Neuronal stem cell (in vitro differentiated cells): ENCODE measurements around the gene CELF4.

ENCODE experiments used
- DNase-seq: peaks from one replicate; pipeline ENCODE4 v3.0.0-alpha.2; 2013; ENCODE audit warnings: low spot score
- H2AFZ ChIP-seq: one replicate; pipeline ENCODE4 v1.6.1; 2013; ENCODE audit warnings: mild to moderate bottlenecking, low read length, inconsistent platforms
- H2AK5ac ChIP-seq: 2 replicates; pipeline ENCODE4 v1.6.1; 2013; ENCODE audit warnings: low read depth, mild to moderate bottlenecking, inconsistent platforms, low read length, moderate library complexity, mixed read lengths
- H2BK120ac ChIP-seq: 2 replicates; pipeline ENCODE4 v1.6.1; 2013; ENCODE audit warnings: low read depth, mild to moderate bottlenecking, inconsistent platforms, low read length, moderate library complexity, mixed read lengths
- H2BK12ac ChIP-seq: one replicate; pipeline ENCODE4 v1.6.1; 2013; ENCODE audit warnings: low read length, inconsistent platforms
- H2BK15ac ChIP-seq: 2 replicates; pipeline ENCODE4 v1.6.1; 2013; ENCODE audit warnings: mild to moderate bottlenecking, low read length, inconsistent platforms, mixed read lengths
- H2BK5ac ChIP-seq: one replicate; pipeline ENCODE4 v1.6.1; 2013; ENCODE audit warnings: inconsistent platforms, mild to moderate bottlenecking, low read length, moderate library complexity
- H3K14ac ChIP-seq: one replicate; pipeline ENCODE4 v1.6.1; 2013; ENCODE audit warnings: low read length, inconsistent platforms
- H3K18ac ChIP-seq: 2 replicates; pipeline ENCODE4 v1.6.1; 2013; ENCODE audit warnings: low read length, inconsistent platforms
- H3K23ac ChIP-seq: 2 replicates; pipeline ENCODE4 v1.6.1; 2013; ENCODE audit warnings: low read depth, mild to moderate bottlenecking, mixed read lengths, low read length, inconsistent platforms; ENCODE audit not compliant: poor library complexity
- H3K27ac ChIP-seq: replicated peaks from 3 replicates; pipeline ENCODE4 v1.5.1; 2013; ENCODE audit warnings: low read length, inconsistent platforms
- H3K27me3 ChIP-seq, 3 experiments: 2 replicates each; pipeline ENCODE4 v1.6.1; 2013; ENCODE audit warnings: low read length in 3 of 3, mild to moderate bottlenecking in 2 of 3, inconsistent platforms in 1 of 3, low read depth in 1 of 3, mixed read lengths in 1 of 3, moderate library complexity in 1 of 3; ENCODE audit not compliant: control insufficient read depth in 3 of 3, insufficient read depth in 3 of 3
- H3K36me3 ChIP-seq, 2 donors: replicated peaks in 1 of 2; 2 replicates each; pipeline ENCODE4 v1.6.1; 2013; ENCODE audit warnings: low read length in 2 of 2; ENCODE audit not compliant: control insufficient read depth in 2 of 2, insufficient read depth in 2 of 2
- H3K4ac ChIP-seq: 2 replicates; pipeline ENCODE4 v1.6.1; 2013; ENCODE audit warnings: inconsistent platforms, mild to moderate bottlenecking, low read length, moderate library complexity
- H3K4me1 ChIP-seq, 2 donors: 1 replicate in 1 of 2; 2 replicates in 1 of 2; pipeline ENCODE4 v1.6.1; 2013; ENCODE audit warnings: low read length in 2 of 2, low read depth in 1 of 2; ENCODE audit not compliant: control insufficient read depth in 2 of 2, insufficient read depth in 1 of 2
- H3K4me2 ChIP-seq: one replicate; pipeline ENCODE4 v1.6.1; 2013; ENCODE audit warnings: mild to moderate bottlenecking, low read length, inconsistent platforms; ENCODE audit not compliant: insufficient read depth, poor library complexity, severe bottlenecking
- H3K4me3 ChIP-seq, 2 donors: 2 replicates each; pipeline ENCODE4 v1.5.1; 2013; ENCODE audit warnings: low read length in 2 of 2, mild to moderate bottlenecking in 2 of 2, inconsistent platforms in 1 of 2, moderate library complexity in 1 of 2
- H3K79me1 ChIP-seq: one replicate; pipeline ENCODE4 v1.6.1; 2013; ENCODE audit warnings: low read depth, mild to moderate bottlenecking, inconsistent platforms, low read length, moderate library complexity
- H3K9ac ChIP-seq: one replicate; pipeline ENCODE4 v1.6.1; 2013; ENCODE audit warnings: mild to moderate bottlenecking, low read depth, low read length, inconsistent platforms; ENCODE audit not compliant: poor library complexity
- H3K9me3 ChIP-seq, 2 donors: replicated peaks in 1 of 2; 2 replicates each; pipeline versions ENCODE3 to v1.6.1; 2013; ENCODE audit warnings: low read length in 2 of 2, mild to moderate bottlenecking in 2 of 2, inconsistent platforms in 1 of 2, low read depth in 1 of 2, mixed read lengths in 1 of 2, moderate library complexity in 1 of 2; ENCODE audit not compliant: control insufficient read depth in 2 of 2, insufficient read depth in 1 of 2
- H4K8ac ChIP-seq: one replicate; pipeline ENCODE4 v1.6.1; 2013; ENCODE audit warnings: low read depth, mild to moderate bottlenecking, inconsistent platforms, low read length, moderate library complexity
- H4K91ac ChIP-seq: one replicate; pipeline ENCODE4 v1.6.1; 2013; ENCODE audit warnings: low read length, low read depth, mild to moderate bottlenecking, inconsistent platforms; ENCODE audit not compliant: poor library complexity
- WGBS, 2 donors: extraction: QIAGEN DNeasy Blood & Tissue Kit; methylation state at CpG; one replicate each; pipeline ENCODE4 v1.1.7; 2013; ENCODE audit warnings: missing lambda C conversion rate in 2 of 2, mixed read lengths in 1 of 2; ENCODE audit not compliant: insufficient read length in 2 of 2, insufficient replicate concordance in 1 of 2; ENCODE audit errors: extremely low coverage in 2 of 2; 5-methylcytosine and 5-hydroxymethylcytosine counted together

The CELF4 gene

DNA sequence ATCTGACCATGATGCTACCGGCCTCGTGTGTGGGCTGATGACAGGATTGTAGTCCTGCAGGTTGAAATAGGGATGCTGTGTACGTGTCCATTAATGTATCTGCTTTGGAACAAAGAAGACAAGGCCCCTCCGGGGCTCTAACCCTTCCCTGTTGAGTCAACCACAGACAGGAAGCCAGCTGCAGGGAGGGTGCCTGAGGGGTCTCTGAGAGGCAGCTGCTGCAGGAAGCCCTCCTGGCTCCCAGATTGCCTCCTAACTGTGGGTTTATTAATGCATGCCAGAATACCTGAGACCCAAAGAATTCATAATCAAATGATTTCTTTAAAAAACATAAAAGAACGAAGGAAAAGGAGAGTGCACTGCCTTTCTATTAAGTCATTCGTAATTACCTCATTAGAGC, 140.4 kb downstream of the CELF4 start:
- Histone ChIP-seq H3K4me1 (peaks cover 0 to 15% of the 10 kb centered on the region in 2 donors), H3K36me3 (no peaks in the 10 kb centered on the region), H3K79me1 (no peaks in the 10 kb centered on the region), H3K18ac (peak overlapping the region; percentile 13), H3K9ac (no peak overlapping the region), H3K23ac (no peak overlapping the region), H2AK5ac (no peak overlapping the region), H4K91ac (no peak overlapping the region), H2AFZ (no peak overlapping the region), H2BK12ac (no peak overlapping the region), H3K4me2 (no peak overlapping the region), H3K14ac (no peak overlapping the region), H3K4ac (no peak overlapping the region), H4K8ac (no peak overlapping the region), H3K27ac (no peak overlapping the region), H2BK120ac (no peak overlapping the region), H3K27me3 (peaks cover 0 to 2% (median 0%) of the 10 kb centered on the region in 3 experiments), H3K4me3 (no peak overlapping the region), H3K9me3 (no peaks in the 10 kb centered on the region), H2BK5ac (no peak overlapping the region), H2BK15ac (no peak overlapping the region)
- no peak for DNase-seq
- no CpG with 5 or more reads among the region's 6 CpGs for WGBS, 2 donors

DNA sequence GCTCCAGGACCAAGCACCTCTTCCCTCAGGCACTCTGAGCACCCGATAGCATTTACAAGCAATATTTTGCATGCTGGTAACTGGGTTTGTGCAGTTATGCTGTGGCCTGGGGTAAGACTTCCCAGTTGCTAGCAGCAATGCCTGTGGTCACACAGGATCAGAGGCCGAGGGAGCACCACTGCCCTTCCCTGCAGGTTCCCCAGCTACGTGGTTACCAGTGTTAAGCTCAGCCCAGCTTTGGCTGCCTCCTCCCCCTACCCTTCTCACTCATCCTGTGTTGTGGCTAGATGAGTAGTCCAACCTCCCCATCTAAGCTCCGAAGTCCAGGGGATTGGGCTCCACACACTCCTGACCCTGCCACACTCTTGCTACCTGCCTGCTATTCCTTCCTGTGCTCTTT, 141.1 kb downstream of the CELF4 start:
- Histone ChIP-seq H3K4me2 (no peak overlapping the region), H3K36me3 (no peaks in the 10 kb centered on the region)

DNA sequence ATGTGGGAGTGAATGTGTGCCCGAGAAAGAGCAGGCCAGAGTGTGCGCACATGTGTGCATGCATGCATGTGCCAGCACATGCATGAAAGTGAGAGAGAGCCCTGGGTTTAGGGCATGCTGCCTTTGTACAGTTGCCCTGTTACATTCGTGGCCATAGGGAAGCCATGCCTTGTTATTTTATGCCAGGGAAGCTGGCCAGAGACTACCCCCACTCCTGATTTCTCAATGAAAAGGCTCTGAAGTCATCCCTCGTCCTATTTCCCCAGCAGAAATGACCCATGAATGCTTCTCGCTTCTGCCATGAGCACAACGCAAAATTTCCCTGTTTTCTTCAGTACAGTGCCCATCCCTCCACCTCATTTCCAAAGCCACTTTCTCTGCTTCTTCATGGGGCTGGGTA, 143.0 kb downstream of the CELF4 start:
- no peak overlapping the region for H3K23ac ChIP-seq
- no peak overlapping the region for H4K8ac ChIP-seq
- no peak overlapping the region for H4K91ac ChIP-seq
- H3K79me1 ChIP-seq: no peaks in the 10 kb centered on the region
- H3K27me3 ChIP-seq: peaks cover 0 to 2% (median 0%) of the 10 kb centered on the region in 3 experiments
- peaks cover 0 to 13% of the 10 kb centered on the region in 2 donors for H3K4me1 ChIP-seq
- no peak for DNase-seq
- H2BK15ac ChIP-seq: peak overlapping the region; percentile 32
- no CpG with 5 or more reads among the region's 6 CpGs for WGBS, 2 donors
- no peaks in the 10 kb centered on the region for H3K36me3 ChIP-seq
- peak overlapping the region; percentile 9 for H3K18ac ChIP-seq
- no peak overlapping the region for H2BK120ac ChIP-seq
- no peak overlapping the region for H3K14ac ChIP-seq
- no peak overlapping the region for H2AFZ ChIP-seq
- peak overlapping the region; percentile 83 for H2BK5ac ChIP-seq
- H3K4me3 ChIP-seq: no peak overlapping the region
- H3K9ac ChIP-seq: no peak overlapping the region
- H2BK12ac ChIP-seq: peak overlapping the region; percentile 24
- H3K27ac ChIP-seq: peak overlapping the region; percentile 6
- no peak overlapping the region for H3K4ac ChIP-seq
- no peak overlapping the region for H3K4me2 ChIP-seq
- no peak overlapping the region for H2AK5ac ChIP-seq
- H3K9me3 ChIP-seq: no peaks in the 10 kb centered on the region

More for the DNA sequence above, 141.1 kb downstream of the CELF4 start:
- H2BK12ac ChIP-seq: no peak overlapping the region
- H3K79me1 ChIP-seq: no peaks in the 10 kb centered on the region
- no peak overlapping the region for H2BK5ac ChIP-seq
- no peak overlapping the region for H3K23ac ChIP-seq
- H3K9ac ChIP-seq: no peak overlapping the region
- H3K14ac ChIP-seq: no peak overlapping the region
- H3K18ac ChIP-seq: no peak overlapping the region
- peaks cover 0 to 13% of the 10 kb centered on the region in 2 donors for H3K4me1 ChIP-seq
- H3K4me3 ChIP-seq: no peak overlapping the region
- no peak overlapping the region for H2BK120ac ChIP-seq
- no peak overlapping the region for H2BK15ac ChIP-seq
- no peak overlapping the region for H3K4ac ChIP-seq
- no CpG with 5 or more reads among the region's 4 CpGs for WGBS, 2 donors
- peaks cover 0 to 2% (median 0%) of the 10 kb centered on the region in 3 experiments for H3K27me3 ChIP-seq
- no peak overlapping the region for H3K27ac ChIP-seq
- peak overlapping the region; percentile 3 for H2AK5ac ChIP-seq
- H4K8ac ChIP-seq: no peak overlapping the region
- no peak overlapping the region for H4K91ac ChIP-seq
- no peak overlapping the region for H2AFZ ChIP-seq
- DNase-seq: no peak
- H3K9me3 ChIP-seq: no peaks in the 10 kb centered on the region

DNA sequence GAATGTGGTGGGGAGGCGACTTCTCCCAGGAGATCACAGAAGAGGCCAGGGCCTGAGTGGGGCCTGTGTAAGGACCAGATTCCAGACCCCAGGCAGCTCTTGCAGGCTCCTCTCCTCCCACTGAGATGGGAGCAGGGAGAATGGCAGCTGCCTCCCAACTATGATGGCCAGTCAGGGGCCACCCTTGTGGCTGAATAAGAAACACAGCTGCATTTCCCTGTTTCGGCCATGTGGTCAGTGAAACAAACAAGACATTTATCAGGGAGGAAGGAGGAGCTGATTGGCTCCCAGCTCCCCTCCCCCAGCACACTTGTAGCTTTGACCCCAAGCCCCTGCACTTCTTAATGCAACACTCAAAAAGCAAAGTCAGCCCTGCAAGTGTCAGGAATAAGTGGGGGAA, 143.5 kb downstream of the CELF4 start:
- peak overlapping the region; percentile 83 for H2BK5ac ChIP-seq
- H4K91ac ChIP-seq: no peak overlapping the region
- H3K36me3 ChIP-seq: no peaks in the 10 kb centered on the region
- peak overlapping the region; percentile 32 for H2BK15ac ChIP-seq
- peak overlapping the region; percentile 9 for H3K18ac ChIP-seq
- H2AFZ ChIP-seq: peak overlapping the region; percentile 56
- no peaks in the 10 kb centered on the region for H3K79me1 ChIP-seq
- H3K4ac ChIP-seq: no peak overlapping the region
- no peak overlapping the region for H3K14ac ChIP-seq
- H2AK5ac ChIP-seq: no peak overlapping the region
- H4K8ac ChIP-seq: no peak overlapping the region
- H3K9ac ChIP-seq: no peak overlapping the region
- H3K9me3 ChIP-seq: no peaks in the 10 kb centered on the region
- no peak overlapping the region for H2BK120ac ChIP-seq
- peaks cover 0 to 13% of the 10 kb centered on the region in 2 donors for H3K4me1 ChIP-seq
- no peak overlapping the region for H2BK12ac ChIP-seq
- H3K27me3 ChIP-seq: peaks cover 0 to 2% (median 0%) of the 10 kb centered on the region in 3 experiments
- no peak for DNase-seq
- no CpG with 5 or more reads among the region's 2 CpGs for WGBS, 2 donors
- H3K4me3 ChIP-seq: no peak overlapping the region
- no peak overlapping the region for H3K27ac ChIP-seq
- no peak overlapping the region for H3K4me2 ChIP-seq
- peak overlapping the region; percentile 39 for H3K23ac ChIP-seq
